Thoracic aorta (tissue), 2 donors: ENCODE measurements around the gene PRR15L. TPM values are rescaled to one million over a fixed set of nuclear protein-coding genes. Genes with fewer than 3 reads are reported as not detected.

Experiments
- ATAC-seq: fragments of 150-250 bp; one replicate; pipeline ENCODE4 v1.8.0; 2017; ENCODE audit warnings: low read depth; ENCODE audit not compliant: insufficient number of reproducible peaks, low FRiP score
- DNase-seq: peaks from one replicate; pipeline ENCODE4 v3.0.0-alpha.2; 2020; ENCODE audit warnings: low spot score
- H3K27ac ChIP-seq, 2 donors: fragments of 200-600 bp; sonication (generic); 1 replicate in 1 of 2; 2 replicates in 1 of 2; pipeline ENCODE4 v1.5.1; 2016; ENCODE audit warnings: mild to moderate bottlenecking in 2 of 2, moderate library complexity in 2 of 2
- H3K27me3 ChIP-seq: fragments of 200-600 bp; sonication (generic); replicated peaks from 2 replicates; pipeline ENCODE4 v1.6.0; 2016; ENCODE audit warnings: mild to moderate bottlenecking; ENCODE audit not compliant: insufficient read depth
- H3K36me3 ChIP-seq: fragments of 200-600 bp; sonication (generic); one replicate; pipeline ENCODE4 v1.5.1; 2016
- H3K4me1 ChIP-seq, 2 donors: fragments of 200-600 bp; sonication (generic); 1 replicate in 1 of 2; 2 replicates in 1 of 2; pipeline versions ENCODE4 v1.5.1 to v1.6.0; 2016; ENCODE audit warnings: low read depth in 2 of 2, mild to moderate bottlenecking in 1 of 2; ENCODE audit not compliant: control insufficient read depth in 1 of 2
- H3K4me3 ChIP-seq: fragments of 200-600 bp; sonication (generic); 2 replicates; pipeline ENCODE4 v1.5.1; 2016; ENCODE audit warnings: mild to moderate bottlenecking
- H3K9me3 ChIP-seq: fragments of 200-600 bp; sonication (generic); 2 replicates; pipeline ENCODE4 v1.5.1; 2016
- total RNA-seq, 2 donors: library from RNA; depleted of rRNA; stranded (reverse); fragments of >200 nt; gene quantifications; one replicate each; pipeline versions ENCODE4 v1.1.0 to v1.2.3, GENCODE V29; 2016
- TF ChIP-seq, protein P1 (sequence below): fragments of 200-600 bp; sonication (generic); IDR thresholded peaks from one replicate; pipeline ENCODE4 v1.5.1; 2019; ENCODE audit warnings: antibody characterized with exemption

PRR15L gene
- total RNA-seq, 2 donors from 2014 or later, result 1.4 TPM; not detected in 1

DNA sequence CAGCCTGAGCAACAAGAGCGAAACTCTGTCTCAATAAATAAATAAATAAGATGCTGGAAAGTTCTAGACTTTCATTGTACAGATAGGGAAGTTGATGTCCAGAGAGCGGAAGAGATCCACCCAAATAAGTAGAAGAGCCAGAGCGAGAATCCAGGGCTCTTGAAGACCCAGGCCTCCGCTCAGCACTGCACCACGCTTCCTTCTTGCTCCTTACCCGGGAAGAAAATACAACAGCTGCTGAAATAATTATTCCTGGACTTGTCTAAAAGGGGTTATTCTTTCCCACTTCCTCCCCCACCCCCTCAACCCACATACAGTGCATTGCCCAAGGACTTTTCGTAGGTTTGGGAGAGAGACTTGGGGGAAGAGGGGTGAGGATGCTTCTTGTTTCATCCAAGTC, 39.9 kb upstream of the PRR15L start:
- H3K27me3 ChIP-seq, result no peaks in the 10 kb centered on the region
- ATAC-seq, result no peak

GRCh38 chr17:47996201-47996600, 38.5 kb upstream of the PRR15L start:
- ATAC-seq (no peak), DNase-seq (no peak)
- H3K36me3 ChIP-seq, result no peaks in the 10 kb centered on the region
- no peaks in the 10 kb centered on the region for H3K27me3 ChIP-seq
- TF ChIP-seq, protein P1, sequence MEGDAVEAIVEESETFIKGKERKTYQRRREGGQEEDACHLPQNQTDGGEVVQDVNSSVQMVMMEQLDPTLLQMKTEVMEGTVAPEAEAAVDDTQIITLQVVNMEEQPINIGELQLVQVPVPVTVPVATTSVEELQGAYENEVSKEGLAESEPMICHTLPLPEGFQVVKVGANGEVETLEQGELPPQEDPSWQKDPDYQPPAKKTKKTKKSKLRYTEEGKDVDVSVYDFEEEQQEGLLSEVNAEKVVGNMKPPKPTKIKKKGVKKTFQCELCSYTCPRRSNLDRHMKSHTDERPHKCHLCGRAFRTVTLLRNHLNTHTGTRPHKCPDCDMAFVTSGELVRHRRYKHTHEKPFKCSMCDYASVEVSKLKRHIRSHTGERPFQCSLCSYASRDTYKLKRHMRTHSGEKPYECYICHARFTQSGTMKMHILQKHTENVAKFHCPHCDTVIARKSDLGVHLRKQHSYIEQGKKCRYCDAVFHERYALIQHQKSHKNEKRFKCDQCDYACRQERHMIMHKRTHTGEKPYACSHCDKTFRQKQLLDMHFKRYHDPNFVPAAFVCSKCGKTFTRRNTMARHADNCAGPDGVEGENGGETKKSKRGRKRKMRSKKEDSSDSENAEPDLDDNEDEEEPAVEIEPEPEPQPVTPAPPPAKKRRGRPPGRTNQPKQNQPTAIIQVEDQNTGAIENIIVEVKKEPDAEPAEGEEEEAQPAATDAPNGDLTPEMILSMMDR, result no peak
- no peak overlapping the region for H3K4me3 ChIP-seq
- no peaks in the 10 kb centered on the region for H3K9me3 ChIP-seq
- H3K4me1 ChIP-seq, result no peaks in the 10 kb centered on the region
- no peak overlapping the region for H3K27ac ChIP-seq

More for the DNA sequence above, 39.9 kb upstream of the PRR15L start:
- H3K9me3 ChIP-seq, result no peaks in the 10 kb centered on the region
- TF ChIP-seq, protein P1, result no peak
- no peak for DNase-seq
- H3K27ac ChIP-seq, result no peak overlapping the region
- H3K36me3 ChIP-seq, result no peaks in the 10 kb centered on the region
- H3K4me1 ChIP-seq, result peaks cover 0 to 8% of the 10 kb centered on the region in 2 donors
- H3K4me3 ChIP-seq, result no peak overlapping the region

DNA sequence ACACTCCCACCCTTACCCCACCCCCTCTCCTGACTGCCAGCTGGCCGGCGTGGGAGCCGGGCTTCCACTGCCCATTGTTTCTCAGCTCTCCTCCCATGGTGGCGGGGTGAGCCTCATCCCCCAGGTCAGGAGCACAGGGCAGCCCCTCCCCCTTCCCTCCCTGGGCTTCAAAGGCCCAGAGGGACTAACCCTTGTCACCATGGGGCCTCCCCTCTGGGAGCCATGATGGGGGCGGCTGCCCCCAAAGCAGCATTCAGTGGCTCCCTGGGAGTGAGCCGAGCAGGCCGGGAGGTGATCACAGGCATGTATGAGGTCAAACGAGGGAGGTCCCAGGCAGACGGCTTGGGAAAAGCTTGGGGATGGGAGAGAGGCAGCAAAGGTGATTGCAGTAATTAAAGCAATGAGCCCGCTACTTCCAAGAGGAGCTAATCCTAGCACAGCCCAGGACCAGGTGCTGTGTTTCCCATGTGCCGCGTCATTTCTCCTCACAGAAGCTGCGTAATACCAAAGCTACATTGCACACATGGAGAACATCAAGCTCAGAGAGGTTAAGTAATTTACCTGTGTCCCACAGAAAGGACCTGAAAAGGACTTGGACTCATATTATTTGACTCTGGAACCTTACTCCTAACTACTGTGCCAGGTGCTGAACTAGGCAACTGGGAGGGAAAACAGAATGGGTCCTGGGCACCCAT, 37.7 kb upstream of the PRR15L start:
- TF ChIP-seq, protein P1, result no peak
- Histone ChIP-seq H3K4me1 (no peaks in the 10 kb centered on the region), H3K27me3 (no peaks in the 10 kb centered on the region), H3K9me3 (no peaks in the 10 kb centered on the region), H3K27ac (no peak overlapping the region), H3K36me3 (no peaks in the 10 kb centered on the region), H3K4me3 (no peak overlapping the region)
- no peak for ATAC-seq
- DNase-seq, result no peak

- H3K36me3 ChIP-seq, result no peaks in the 10 kb centered on the region
Observed at GRCh38 chr17:47994724-47995123, 37.0 kb upstream of the PRR15L start.

DNA sequence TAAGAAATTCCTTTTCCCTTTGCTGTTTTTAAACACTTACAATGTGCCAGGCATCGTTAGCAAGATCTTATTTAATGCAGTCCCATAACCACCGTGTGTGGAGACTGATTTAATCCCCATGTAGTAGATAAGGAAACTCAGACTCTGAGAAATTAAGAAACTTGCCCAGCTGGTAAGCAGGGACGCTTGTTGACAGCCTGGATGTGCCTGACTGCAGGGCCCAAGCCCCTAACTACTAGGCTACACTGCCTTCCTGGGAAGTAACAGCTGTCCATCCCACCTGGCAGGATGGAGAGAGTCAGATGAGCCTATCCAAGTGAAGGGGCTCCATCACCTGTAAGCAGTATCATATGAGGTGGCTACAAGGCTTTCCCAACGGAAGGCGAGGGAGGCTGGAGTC, 36.3 kb upstream of the PRR15L start:
- DNase-seq, result no peak
- no peak overlapping the region for H3K27ac ChIP-seq
- H3K4me3 ChIP-seq, result no peak overlapping the region
- ATAC-seq, result no peak
- H3K36me3 ChIP-seq, result no peaks in the 10 kb centered on the region
- TF ChIP-seq, protein P1, result no peak
- no peaks in the 10 kb centered on the region for H3K27me3 ChIP-seq
- no peaks in the 10 kb centered on the region for H3K9me3 ChIP-seq
- H3K4me1 ChIP-seq, result no peaks in the 10 kb centered on the region

More at GRCh38 chr17:47994724-47995123, 37.0 kb upstream of the PRR15L start:
- DNase-seq, result no peak
- TF ChIP-seq, protein P1, result no peak
- H3K9me3 ChIP-seq, result no peaks in the 10 kb centered on the region
- no peak overlapping the region for H3K27ac ChIP-seq
- ATAC-seq, result no peak
- H3K27me3 ChIP-seq, result no peaks in the 10 kb centered on the region
- no peaks in the 10 kb centered on the region for H3K4me1 ChIP-seq
- H3K4me3 ChIP-seq, result no peak overlapping the region
